IMR-90 (cell line): ENCODE data around the gene SLC25A21. TPM values are rescaled to one million over a fixed set of nuclear protein-coding genes. Genes with fewer than 3 reads are reported as not detected.

Experiments
- ATAC-seq: fragments of 200-7000 bp; cut with Tn5 transposase; 2 replicates; pipeline ENCODE4 v1.9.1; 2020; ENCODE audit warnings: low read depth, mild to moderate bottlenecking, moderate library complexity
- BruUV-seq: library from RNA; stranded (reverse); fragments of 400-500 nt; replicated peaks from 2 replicates; lab custom pipeline; 2021; lab: Mats Ljungman, UMichigan
- CTCF ChIA-PET: fragments of 300-600 bp; formaldehyde crosslinking; extraction: SDS; loops from one replicate; lab custom pipeline; 2021; ENCODE audit warnings: antibody characterized with exemption; lab: Yijun Ruan, JAX
- POLR2A ChIA-PET: fragments of 300-600 bp; sonication (Branson Sonifier 250); formaldehyde crosslinking; loops from one replicate; lab custom pipeline; 2022; ENCODE audit warnings: antibody characterized with exemption; ENCODE audit not compliant: unreplicated experiment; lab: Charles Lee
- DNase-seq: peaks from one replicate; pipeline ENCODE4 v3.0.0; 2013
- H2AFZ ChIP-seq: replicated peaks from 2 replicates; pipeline ENCODE3; 2013; ENCODE audit warnings: low read length, mild to moderate bottlenecking; ENCODE audit not compliant: poor library complexity
- H2AK5ac ChIP-seq: 2 replicates; pipeline ENCODE4 v1.6.1; 2013; ENCODE audit warnings: low read depth, low read length, inconsistent platforms
- H2AK9ac ChIP-seq: replicated peaks from 2 replicates; pipeline ENCODE3; 2013; ENCODE audit warnings: mild to moderate bottlenecking, low read depth, low read length, moderate library complexity; ENCODE audit not compliant: poor library complexity
- H2BK120ac ChIP-seq: 2 replicates; pipeline ENCODE4 v1.6.1; 2013; ENCODE audit warnings: low read depth, low read length, inconsistent platforms
- H2BK15ac ChIP-seq: 3 replicates; pipeline ENCODE4 v1.6.1; 2013; ENCODE audit warnings: low read depth, low read length, inconsistent platforms
- H2BK20ac ChIP-seq: 2 replicates; pipeline ENCODE4 v1.6.1; 2013; ENCODE audit warnings: low read depth, mild to moderate bottlenecking, inconsistent platforms, low read length, moderate library complexity
- H2BK5ac ChIP-seq: 2 replicates; pipeline ENCODE4 v1.6.1; 2013; ENCODE audit warnings: mild to moderate bottlenecking, low read depth, low read length, inconsistent platforms; ENCODE audit not compliant: poor library complexity, severe bottlenecking
- H3K14ac ChIP-seq: replicated peaks from 2 replicates; pipeline ENCODE4 v1.6.1; 2013; ENCODE audit warnings: low read depth, low read length, inconsistent platforms
- H3K18ac ChIP-seq: 2 replicates; pipeline ENCODE4 v1.6.1; 2013; ENCODE audit warnings: low read depth, low read length, control low read depth
- H3K23ac ChIP-seq: 2 replicates; pipeline ENCODE4 v1.6.1; 2013; ENCODE audit warnings: low read depth, low read length, inconsistent platforms
- H3K27ac ChIP-seq: 2 replicates; pipeline ENCODE4 v1.5.1; 2013; ENCODE audit warnings: mild to moderate bottlenecking, control low read depth, low read length; ENCODE audit not compliant: insufficient read depth
- H3K27me3 ChIP-seq: 2 replicates; pipeline ENCODE4 v1.6.1; 2013; ENCODE audit warnings: low read length; ENCODE audit not compliant: control insufficient read depth, insufficient read depth
- H3K36me3 ChIP-seq: 2 replicates; pipeline ENCODE4 v1.6.1; 2013; ENCODE audit warnings: low read length, mixed read lengths; ENCODE audit not compliant: control insufficient read depth, insufficient read depth
- H3K4ac ChIP-seq: 2 replicates; pipeline ENCODE4 v1.6.1; 2013; ENCODE audit warnings: low read depth, low read length, inconsistent platforms
- H3K4me1 ChIP-seq: 2 replicates; pipeline ENCODE4 v1.6.1; 2013; ENCODE audit warnings: low read length, mixed read lengths; ENCODE audit not compliant: control insufficient read depth, insufficient read depth
- H3K4me2 ChIP-seq: 2 replicates; pipeline ENCODE4 v1.6.1; 2013; ENCODE audit warnings: low read depth, mild to moderate bottlenecking, control low read depth, low read length, moderate library complexity
- H3K4me3 ChIP-seq: 2 replicates; pipeline ENCODE4 v1.5.1; 2013; ENCODE audit warnings: low read depth, mild to moderate bottlenecking, control low read depth, low read length, moderate library complexity; ENCODE audit not compliant: insufficient read depth
- H3K56ac ChIP-seq: 2 replicates; pipeline ENCODE4 v1.6.1; 2013; ENCODE audit warnings: low read length, inconsistent platforms; ENCODE audit not compliant: insufficient read depth; ENCODE audit errors: extremely low read depth
- H3K79me1 ChIP-seq, 2 experiments: 2 replicates each; pipeline ENCODE4 v1.6.1; 2013; ENCODE audit warnings: low read length in 2 of 2, inconsistent platforms in 1 of 2, low read depth in 1 of 2
- H3K9ac ChIP-seq: 2 replicates; pipeline ENCODE4 v1.6.1; 2013; ENCODE audit warnings: low read depth, low read length, control low read depth
- H3K9me1 ChIP-seq: 2 replicates; pipeline ENCODE4 v1.6.1; 2013; ENCODE audit warnings: low read length, inconsistent platforms; ENCODE audit not compliant: insufficient read depth
- H3K9me3 ChIP-seq: 2 replicates; pipeline ENCODE4 v1.6.1; 2013; ENCODE audit warnings: low read length; ENCODE audit not compliant: control insufficient read depth, insufficient read depth
- H4K20me1 ChIP-seq: 2 replicates; pipeline ENCODE4 v1.6.1; 2013; ENCODE audit warnings: low read length, inconsistent platforms; ENCODE audit not compliant: insufficient read depth
- H4K5ac ChIP-seq: 2 replicates; pipeline ENCODE4 v1.6.1; 2013; ENCODE audit warnings: mild to moderate bottlenecking, low read depth, low read length, control low read depth
- H4K8ac ChIP-seq, 2 experiments: 2 replicates each; pipeline ENCODE4 v1.6.1; 2013; ENCODE audit warnings: low read depth in 2 of 2, low read length in 2 of 2, control low read depth in 1 of 2, inconsistent platforms in 1 of 2
- H4K91ac ChIP-seq: 2 replicates; pipeline ENCODE4 v1.6.1; 2013; ENCODE audit warnings: low read depth, low read length, inconsistent platforms; ENCODE audit not compliant: insufficient read depth
- CHD1 ChIP-seq: IDR thresholded peaks from 2 replicates; pipeline ENCODE4 v1.6.1; 2012; ENCODE audit warnings: low read depth, low read length, improper control_type of control experiment
- MAFK ChIP-seq: IDR thresholded peaks from 2 replicates; pipeline ENCODE4 v1.6.1; 2012; ENCODE audit warnings: low read depth, low read length, improper control_type of control experiment
- MAZ ChIP-seq: IDR thresholded peaks from 2 replicates; pipeline ENCODE4 v1.6.1; 2012; ENCODE audit warnings: low read depth, mild to moderate bottlenecking, low read length, improper control_type of control experiment, moderate library complexity, borderline replicate concordance
- RAD21 ChIP-seq: IDR thresholded peaks from 2 replicates; pipeline ENCODE4 v1.6.1; 2012; ENCODE audit warnings: low read length, improper control_type of control experiment
- RCOR1 ChIP-seq: IDR thresholded peaks from 2 replicates; pipeline ENCODE4 v1.6.1; 2012; ENCODE audit warnings: mild to moderate bottlenecking, low read length, improper control_type of control experiment; ENCODE audit not compliant: insufficient replicate concordance
- RFX5 ChIP-seq: IDR thresholded peaks from 2 replicates; pipeline ENCODE4 v1.8.0; 2012; ENCODE audit warnings: low read depth, mild to moderate bottlenecking, low read length, moderate library complexity
- SMC3 ChIP-seq: fragments of 150-350 bp; IDR thresholded peaks from 2 replicates; pipeline ENCODE4 v1.6.1; 2016; ENCODE audit warnings: low read depth, mild to moderate bottlenecking, antibody characterized with exemption, low read length, moderate library complexity
- WGBS, 2 experiments: methylation state at CpG; one replicate each; pipeline versions ENCODE4 v1.1.5 to v1.1.7; 2013; ENCODE audit warnings: missing lambda C conversion rate in 2 of 2; ENCODE audit not compliant: insufficient read length in 1 of 2; ENCODE audit errors: extremely low coverage in 2 of 2; 5-methylcytosine and 5-hydroxymethylcytosine counted together
- dilution Hi-C: fragments of 300-500 bp; cut with HindIII; formaldehyde crosslinking; loops from one replicate; pipeline ENCODE4 v1.14.3; 2018; ENCODE audit warnings: low sequenced_read_pairs; ENCODE audit not compliant: unreplicated experiment
- in situ Hi-C: fragments of 300-500 bp; cut with MboI; formaldehyde crosslinking; loops from 3 replicates; pipeline ENCODE4 v1.14.3; 2019; ENCODE audit warnings: low sequenced_read_pairs, inconsistent platforms, mixed read lengths
- intact Hi-C: fragments of 100-400 bp; cut with micrococcal nuclease; formaldehyde crosslinking; loops from 2 replicates; pipeline ENCODE4 v1.10.0; 2022
- polyA plus RNA-seq, 3 experiments: library from polyadenylated mRNA; depleted of rRNA; stranded (reverse); fragments of >200 nt; gene quantifications; 2 replicates each; pipeline ENCODE4 v1.2.3, GENCODE V29; 2012; ENCODE audit warnings: low replicate concordance in 1 of 3
- total RNA-seq: library from RNA; depleted of rRNA; stranded (reverse); fragments of >200 nt; gene quantifications from 2 replicates; pipeline ENCODE4 v1.2.3, GENCODE V29; 2012
- TF ChIP-seq, protein P1 (sequence below): fragments of 150-350 bp; IDR thresholded peaks from 2 replicates; pipeline ENCODE4 v1.6.1; 2017; ENCODE audit warnings: mild to moderate bottlenecking, antibody characterized with exemption, low read length, low read depth
- TF ChIP-seq, protein P2 (sequence below): conservative IDR thresholded peaks from 2 replicates; pipeline ENCODE4 v1.5.1; 2012; ENCODE audit warnings: mild to moderate bottlenecking, low read depth, low read length, improper control_type of control experiment

SLC25A21 gene
- total and polyA plus RNA-seq, 2 of the 4 experiments (the other 2 are of a cell fraction) = 0.62 to 0.90 TPM

DNA sequence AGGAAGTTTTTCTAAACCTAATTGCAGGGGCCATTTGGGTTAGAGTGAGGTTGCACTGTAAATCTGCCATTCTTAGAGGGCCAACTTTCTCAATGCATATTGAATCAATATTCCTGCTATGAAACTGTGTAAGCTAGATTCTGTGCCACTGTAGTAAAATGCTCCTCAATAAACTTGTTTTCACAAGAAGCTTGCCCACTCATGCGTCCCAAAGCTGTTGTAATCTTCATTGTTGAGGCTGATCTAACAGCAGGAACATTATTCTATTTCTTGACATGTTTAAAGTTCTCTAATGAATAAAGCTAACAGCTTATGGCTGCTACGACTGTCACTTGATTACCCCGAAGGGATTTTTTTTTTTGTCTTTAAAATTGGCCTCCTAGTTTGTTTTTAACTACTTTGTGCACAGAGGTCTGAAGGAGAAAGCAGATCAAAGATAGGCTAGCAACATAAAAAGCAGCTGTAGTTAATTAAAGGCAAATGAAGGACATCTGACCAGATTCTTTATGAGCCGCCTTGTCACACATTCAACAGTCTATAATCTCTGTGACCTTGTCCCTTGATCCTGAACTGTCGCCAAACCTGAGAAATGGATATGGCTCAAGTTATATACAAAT lies 267.0 kb downstream of the SLC25A21 start:
- no peak overlapping the region for H4K91ac ChIP-seq
- H3K79me1 ChIP-seq = no peaks in the 10 kb centered on the region
- no peak overlapping the region for H2BK15ac ChIP-seq
- H2AK5ac ChIP-seq = no peak overlapping the region
- no peak overlapping the region for H4K8ac ChIP-seq
- dilution Hi-C loops (no loop called here), in situ Hi-C loops (no loop called here), intact Hi-C loops (no loop called here)
- no peak for DNase-seq
- ATAC-seq = no peak
- no peaks in the 10 kb centered on the region for H3K9me1 ChIP-seq
- no peak overlapping the region for H3K27ac ChIP-seq
- H3K4me2 ChIP-seq = no peak overlapping the region
- H2AK9ac ChIP-seq = no peak overlapping the region
- H2BK120ac ChIP-seq = no peak overlapping the region
- H4K20me1 ChIP-seq = no peaks in the 10 kb centered on the region
- ChIA-PET CTCF (interaction anchor here (0.6 kb wide), 1 partner anchor 882 kb away, joined by 3 read pairs; no protein-coding TSS in a partner anchor), POLR2A (no interaction called here)
- H2BK20ac ChIP-seq = no peak overlapping the region
- H3K9ac ChIP-seq = no peak overlapping the region
- H3K18ac ChIP-seq = no peak overlapping the region
- H3K14ac ChIP-seq = no peak overlapping the region
- WGBS, 2 experiments = no CpG with 5 or more reads among the region's 5 CpGs
- H3K4me1 ChIP-seq = no peaks in the 10 kb centered on the region
- no peak overlapping the region for H2BK5ac ChIP-seq
- H3K4ac ChIP-seq = no peak overlapping the region
- no peaks in the 10 kb centered on the region for H3K27me3 ChIP-seq
- H3K4me3 ChIP-seq = no peak overlapping the region
- no TSS peak for BruUV-seq
- TF ChIP-seq CHD1 (no peak), RCOR1 (no peak), MAFK (no peak), RAD21 (no peak), RFX5 (no peak), SMC3 (no peak), MAZ (no peak)
- TF ChIP-seq, protein P1, sequence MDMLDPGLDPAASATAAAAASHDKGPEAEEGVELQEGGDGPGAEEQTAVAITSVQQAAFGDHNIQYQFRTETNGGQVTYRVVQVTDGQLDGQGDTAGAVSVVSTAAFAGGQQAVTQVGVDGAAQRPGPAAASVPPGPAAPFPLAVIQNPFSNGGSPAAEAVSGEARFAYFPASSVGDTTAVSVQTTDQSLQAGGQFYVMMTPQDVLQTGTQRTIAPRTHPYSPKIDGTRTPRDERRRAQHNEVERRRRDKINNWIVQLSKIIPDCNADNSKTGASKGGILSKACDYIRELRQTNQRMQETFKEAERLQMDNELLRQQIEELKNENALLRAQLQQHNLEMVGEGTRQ = no peak
- TF ChIP-seq, protein P2, sequence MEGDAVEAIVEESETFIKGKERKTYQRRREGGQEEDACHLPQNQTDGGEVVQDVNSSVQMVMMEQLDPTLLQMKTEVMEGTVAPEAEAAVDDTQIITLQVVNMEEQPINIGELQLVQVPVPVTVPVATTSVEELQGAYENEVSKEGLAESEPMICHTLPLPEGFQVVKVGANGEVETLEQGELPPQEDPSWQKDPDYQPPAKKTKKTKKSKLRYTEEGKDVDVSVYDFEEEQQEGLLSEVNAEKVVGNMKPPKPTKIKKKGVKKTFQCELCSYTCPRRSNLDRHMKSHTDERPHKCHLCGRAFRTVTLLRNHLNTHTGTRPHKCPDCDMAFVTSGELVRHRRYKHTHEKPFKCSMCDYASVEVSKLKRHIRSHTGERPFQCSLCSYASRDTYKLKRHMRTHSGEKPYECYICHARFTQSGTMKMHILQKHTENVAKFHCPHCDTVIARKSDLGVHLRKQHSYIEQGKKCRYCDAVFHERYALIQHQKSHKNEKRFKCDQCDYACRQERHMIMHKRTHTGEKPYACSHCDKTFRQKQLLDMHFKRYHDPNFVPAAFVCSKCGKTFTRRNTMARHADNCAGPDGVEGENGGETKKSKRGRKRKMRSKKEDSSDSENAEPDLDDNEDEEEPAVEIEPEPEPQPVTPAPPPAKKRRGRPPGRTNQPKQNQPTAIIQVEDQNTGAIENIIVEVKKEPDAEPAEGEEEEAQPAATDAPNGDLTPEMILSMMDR = no peak
- H2AFZ ChIP-seq = no peak overlapping the region
- no peak overlapping the region for H3K23ac ChIP-seq
- H3K9me3 ChIP-seq = no peaks in the 10 kb centered on the region
- H3K36me3 ChIP-seq = no peaks in the 10 kb centered on the region
- no peak overlapping the region for H3K56ac ChIP-seq
- no peak overlapping the region for H4K5ac ChIP-seq
